K562 (cell line): Measurements from ENCODE around the gene IDI1. TPM values are rescaled to one million over a fixed set of nuclear protein-coding genes. Genes with fewer than 3 reads are reported as not detected.

Experiments used
- CHD2 ChIP-seq: IDR thresholded peaks from 2 replicates; pipeline ENCODE4 v1.6.1; 2011; ENCODE audit warnings: low read depth, low read length
- DLX4 ChIP-seq: fragments of 250-450 bp; sonication (Bioruptor Pico); IDR thresholded peaks from 2 replicates; pipeline ENCODE4 v1.6.1; 2021; ENCODE audit warnings: mild to moderate bottlenecking
- FOXJ2 ChIP-seq: fragments of 200-800 bp; sonication (Bioruptor generic); IDR thresholded peaks from 2 replicates; pipeline ENCODE4 v1.6.1; 2016; ENCODE audit warnings: missing genetic modification characterization, missing compliant biosample characterization
- HCFC1 ChIP-seq: IDR thresholded peaks from 2 replicates; pipeline ENCODE4 v1.6.1; 2012; ENCODE audit warnings: low read depth, low read length, improper control_type of control experiment
- HMG20A ChIP-seq: fragments of 450-650 bp; formaldehyde crosslinking; conservative IDR thresholded peaks from 2 replicates; pipeline ENCODE4 v1.4.0; 2020; ENCODE audit warnings: mild to moderate bottlenecking, mixed read lengths
- JUND ChIP-seq, 2 experiments: IDR thresholded peaks; 2 replicates in 1 of 2; 3 replicates in 1 of 2; pipeline ENCODE4 v1.6.1; 2011; ENCODE audit warnings: borderline replicate concordance in 2 of 2, low read depth in 2 of 2, low read length in 2 of 2, improper control_type of control experiment in 1 of 2, missing biosample characterization in 1 of 2, missing genetic modification characterization in 1 of 2, missing genetic modification reagents in 1 of 2
- MAZ ChIP-seq, 2 experiments: fragments of 450-650 bp in 1 of 2; sonication (generic) in 1 of 2; formaldehyde crosslinking; IDR thresholded peaks in 1 of 2; conservative IDR thresholded peaks in 1 of 2; 2 replicates each; pipeline versions ENCODE4 v1.4.0 to v1.5.0; 2020; ENCODE audit warnings: mild to moderate bottlenecking in 1 of 2, missing genetic modification reagents in 1 of 2
- MCM5 ChIP-seq: fragments of 450-650 bp; IDR thresholded peaks from 2 replicates; pipeline ENCODE4 v1.6.1; 2016; ENCODE audit warnings: low read depth
- NFXL1 ChIP-seq: fragments of 450-650 bp; formaldehyde crosslinking; IDR thresholded peaks from 2 replicates; pipeline ENCODE4 v1.4.0; 2021; ENCODE audit warnings: mild to moderate bottlenecking
- RAD21 ChIP-seq, 2 experiments: fragments of 250-450 bp in 1 of 2; fragments of 450-650 bp in 1 of 2; sonication (Bioruptor Pico) in 1 of 2; formaldehyde crosslinking in 1 of 2; IDR thresholded peaks in 1 of 2; conservative IDR thresholded peaks in 1 of 2; 2 replicates each; pipeline versions ENCODE4 v1.4.0 to v1.8.0; 2020 to 2022; ENCODE audit warnings: mild to moderate bottlenecking in 2 of 2, moderate library complexity in 1 of 2
- SUPT5H ChIP-seq: fragments of 450-650 bp; IDR thresholded peaks from 2 replicates; pipeline ENCODE4 v1.6.1; 2016
- TEAD1 ChIP-seq, 2 experiments: fragments of 450-650 bp in 1 of 2; sonication (generic) in 1 of 2; formaldehyde crosslinking; IDR thresholded peaks; 2 replicates each; pipeline versions ENCODE4 v1.4.0 to v1.8.0; 2020 to 2022; ENCODE audit warnings: mild to moderate bottlenecking in 2 of 2, missing genetic modification reagents in 1 of 2
- U2AF1 ChIP-seq: fragments of 200-400 bp; formaldehyde crosslinking; optimal IDR thresholded peaks from 2 replicates; pipeline ENCODE3; 2017; ENCODE audit warnings: mild to moderate bottlenecking, low read depth, low read length, moderate library complexity
- XRCC5 ChIP-seq: fragments of 200-400 bp; formaldehyde crosslinking; IDR thresholded peaks from 2 replicates; pipeline ENCODE4 v1.6.1; 2017; ENCODE audit warnings: low read depth, mild to moderate bottlenecking, low read length
- ZNF384 ChIP-seq: IDR thresholded peaks from 2 replicates; pipeline ENCODE4 v1.6.1; 2012; ENCODE audit warnings: low read depth, low read length, improper control_type of control experiment
- ZNF444 ChIP-seq: fragments of 250-450 bp; sonication (Bioruptor Pico); IDR thresholded peaks from 2 replicates; pipeline ENCODE4 v1.4.0; 2020; ENCODE audit warnings: mild to moderate bottlenecking, moderate library complexity
- ZNF561 ChIP-seq: fragments of 450-650 bp; formaldehyde crosslinking; conservative IDR thresholded peaks from 2 replicates; pipeline ENCODE4 v1.4.0; 2020; ENCODE audit warnings: mild to moderate bottlenecking, moderate library complexity
- ZNF77 ChIP-seq: fragments of 250-450 bp; sonication (Bioruptor Pico); IDR thresholded peaks from 2 replicates; pipeline ENCODE4 v1.5.0; 2020
- polyA plus RNA-seq, 8 experiments: library from polyadenylated mRNA; depleted of rRNA in 4 of 8; stranded (reverse) in 5 of 8; unstranded in 3 of 8; fragments of >200 nt; fragmentation: Nextera tagmentation in 2 of 8; fragmentation: Illumina TruSeq in 1 of 8; extraction: Ambion mirVana in 2 of 8; extraction: Trizol in 1 of 8; gene quantifications; 2 replicates each; pipeline versions ENCODE4 v1.2.1 to v1.2.3, GENCODE V29; 2011 to 2014; ENCODE audit warnings: inconsistent platforms in 1 of 8, missing spikeins in 1 of 8
- total RNA-seq, 7 experiments: library from RNA; depleted of rRNA in 6 of 7; stranded (reverse); fragments of >200 nt in 6 of 7; fragmentation: Illumina TruSeq in 2 of 7; extraction: Trizol in 2 of 7; gene quantifications; 2 replicates each; pipeline versions ENCODE4 v1.2.1 to v1.2.3, GENCODE V29; 2011 to 2021; ENCODE audit warnings: low replicate concordance in 1 of 7
- TF ChIP-seq, protein P1 (sequence below): fragments of 150-350 bp; conservative IDR thresholded peaks from 2 replicates; pipeline ENCODE4 v1.6.1; 2014; ENCODE audit warnings: low read length
- TF ChIP-seq, protein P2 (sequence below): fragments of 450-650 bp; formaldehyde crosslinking; conservative IDR thresholded peaks from 2 replicates; pipeline ENCODE4 v1.4.0; 2022; ENCODE audit warnings: mild to moderate bottlenecking, missing genetic modification characterization
- TF ChIP-seq, protein P3 (sequence below): fragments of 450-650 bp; IDR thresholded peaks from 2 replicates; pipeline ENCODE4 v1.6.1; 2016; ENCODE audit warnings: borderline replicate concordance

The IDI1 gene
- total and polyA plus RNA-seq, 9 of the 15 experiments (the other 6 are each of a cell fraction or from before 2014, with no cell fraction given), result 70.0 to 265 (median 119) TPM

DNA sequence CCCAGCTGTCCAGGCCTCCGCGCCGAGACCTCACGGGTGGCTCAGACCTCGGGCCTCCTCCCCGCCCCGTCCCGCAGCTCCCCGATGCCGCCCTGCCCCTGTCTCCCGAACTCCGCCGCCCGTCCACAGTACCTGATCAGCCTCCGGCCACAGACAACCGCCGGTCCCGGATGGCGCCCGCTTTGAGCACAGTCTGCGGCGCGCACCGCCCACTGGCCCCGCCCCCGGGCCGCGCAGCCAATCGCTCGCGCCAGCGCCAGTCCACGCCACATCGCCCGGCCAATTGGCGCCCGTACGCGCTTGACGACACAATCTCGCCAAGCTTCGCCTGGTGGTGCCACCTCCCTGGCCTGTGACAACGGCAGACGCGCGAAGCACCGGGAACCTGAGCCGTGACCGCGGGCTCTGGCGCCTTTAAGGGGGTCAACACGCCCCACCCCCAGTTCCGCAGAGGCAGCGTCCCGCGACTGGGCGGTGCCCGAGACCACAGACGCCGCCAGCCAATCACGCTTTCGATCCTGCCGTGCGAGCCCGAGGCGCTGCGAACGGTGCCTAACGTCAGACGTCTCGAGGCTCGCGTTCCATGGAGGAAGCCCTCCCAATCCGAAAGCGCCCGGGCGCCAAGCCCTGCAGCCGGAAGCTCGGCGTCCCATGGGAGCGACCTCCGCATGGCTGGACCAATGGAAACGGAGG is at the start of gene IDI1 (continued):
- TF ChIP-seq, protein P1, sequence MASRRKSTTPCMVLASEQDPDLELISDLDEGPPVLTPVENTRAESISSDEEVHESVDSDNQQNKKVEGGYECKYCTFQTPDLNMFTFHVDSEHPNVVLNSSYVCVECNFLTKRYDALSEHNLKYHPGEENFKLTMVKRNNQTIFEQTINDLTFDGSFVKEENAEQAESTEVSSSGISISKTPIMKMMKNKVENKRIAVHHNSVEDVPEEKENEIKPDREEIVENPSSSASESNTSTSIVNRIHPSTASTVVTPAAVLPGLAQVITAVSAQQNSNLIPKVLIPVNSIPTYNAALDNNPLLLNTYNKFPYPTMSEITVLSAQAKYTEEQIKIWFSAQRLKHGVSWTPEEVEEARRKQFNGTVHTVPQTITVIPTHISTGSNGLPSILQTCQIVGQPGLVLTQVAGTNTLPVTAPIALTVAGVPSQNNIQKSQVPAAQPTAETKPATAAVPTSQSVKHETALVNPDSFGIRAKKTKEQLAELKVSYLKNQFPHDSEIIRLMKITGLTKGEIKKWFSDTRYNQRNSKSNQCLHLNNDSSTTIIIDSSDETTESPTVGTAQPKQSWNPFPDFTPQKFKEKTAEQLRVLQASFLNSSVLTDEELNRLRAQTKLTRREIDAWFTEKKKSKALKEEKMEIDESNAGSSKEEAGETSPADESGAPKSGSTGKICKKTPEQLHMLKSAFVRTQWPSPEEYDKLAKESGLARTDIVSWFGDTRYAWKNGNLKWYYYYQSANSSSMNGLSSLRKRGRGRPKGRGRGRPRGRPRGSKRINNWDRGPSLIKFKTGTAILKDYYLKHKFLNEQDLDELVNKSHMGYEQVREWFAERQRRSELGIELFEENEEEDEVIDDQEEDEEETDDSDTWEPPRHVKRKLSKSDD, result no peak
- no peak for TF ChIP-seq MCM5
- peak in 1 of 2 experiments; percentile 22; a peak in 1 of 4 replicates for TF ChIP-seq TEAD1 (CRISPR knock-in tag; IDR thresholded peaks at IDR 0.05)
- 0 out of 2 replicates have a peak, but pooled peaks have one; percentile 28 for TF ChIP-seq FOXJ2 (tag)
- no peak for TF ChIP-seq NFXL1 (CRISPR knock-in tag)
- TF ChIP-seq, protein P2, sequence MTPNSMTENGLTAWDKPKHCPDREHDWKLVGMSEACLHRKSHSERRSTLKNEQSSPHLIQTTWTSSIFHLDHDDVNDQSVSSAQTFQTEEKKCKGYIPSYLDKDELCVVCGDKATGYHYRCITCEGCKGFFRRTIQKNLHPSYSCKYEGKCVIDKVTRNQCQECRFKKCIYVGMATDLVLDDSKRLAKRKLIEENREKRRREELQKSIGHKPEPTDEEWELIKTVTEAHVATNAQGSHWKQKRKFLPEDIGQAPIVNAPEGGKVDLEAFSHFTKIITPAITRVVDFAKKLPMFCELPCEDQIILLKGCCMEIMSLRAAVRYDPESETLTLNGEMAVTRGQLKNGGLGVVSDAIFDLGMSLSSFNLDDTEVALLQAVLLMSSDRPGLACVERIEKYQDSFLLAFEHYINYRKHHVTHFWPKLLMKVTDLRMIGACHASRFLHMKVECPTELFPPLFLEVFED (CRISPR knock-in tag), result 0 out of 2 replicates have a peak, but pooled peaks have one; percentile 69
- TF ChIP-seq XRCC5, result 0 out of 2 replicates have a peak, but pooled peaks have one; percentile 16
- TF ChIP-seq U2AF1, result peak; percentile 81
- no peak for TF ChIP-seq HMG20A (CRISPR knock-in tag)
- no peak for TF ChIP-seq DLX4 (CRISPR knock-in tag)
- peak; percentile 94 for TF ChIP-seq SUPT5H
- peak; percentile 42 for TF ChIP-seq CHD2
- TF ChIP-seq RAD21 (CRISPR knock-in tag; conservative IDR thresholded peaks at IDR 0.05 in 1 of 2, IDR thresholded peaks at IDR 0.05 in 1 of 2), result 0 out of 4 replicates have a peak, but pooled peaks of 1 of the 2 experiments have one; percentile 8
- TF ChIP-seq, protein P3, sequence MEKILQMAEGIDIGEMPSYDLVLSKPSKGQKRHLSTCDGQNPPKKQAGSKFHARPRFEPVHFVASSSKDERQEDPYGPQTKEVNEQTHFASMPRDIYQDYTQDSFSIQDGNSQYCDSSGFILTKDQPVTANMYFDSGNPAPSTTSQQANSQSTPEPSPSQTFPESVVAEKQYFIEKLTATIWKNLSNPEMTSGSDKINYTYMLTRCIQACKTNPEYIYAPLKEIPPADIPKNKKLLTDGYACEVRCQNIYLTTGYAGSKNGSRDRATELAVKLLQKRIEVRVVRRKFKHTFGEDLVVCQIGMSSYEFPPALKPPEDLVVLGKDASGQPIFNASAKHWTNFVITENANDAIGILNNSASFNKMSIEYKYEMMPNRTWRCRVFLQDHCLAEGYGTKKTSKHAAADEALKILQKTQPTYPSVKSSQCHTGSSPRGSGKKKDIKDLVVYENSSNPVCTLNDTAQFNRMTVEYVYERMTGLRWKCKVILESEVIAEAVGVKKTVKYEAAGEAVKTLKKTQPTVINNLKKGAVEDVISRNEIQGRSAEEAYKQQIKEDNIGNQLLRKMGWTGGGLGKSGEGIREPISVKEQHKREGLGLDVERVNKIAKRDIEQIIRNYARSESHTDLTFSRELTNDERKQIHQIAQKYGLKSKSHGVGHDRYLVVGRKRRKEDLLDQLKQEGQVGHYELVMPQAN, result peak; percentile 79; the same call in 1 of the 2 replicates
- TF ChIP-seq HCFC1, result peak; percentile 31
- TF ChIP-seq ZNF77 (CRISPR knock-in tag), result no peak
- TF ChIP-seq ZNF384, result no peak
- peak; percentile 56 to 65; a peak in 2 of 4 replicates for TF ChIP-seq MAZ (CRISPR knock-in tag; conservative IDR thresholded peaks at IDR 0.05 in 1 of 2, IDR thresholded peaks at IDR 0.05 in 1 of 2)
- 0 out of 2 replicates have a peak, but pooled peaks have one; percentile 33 for TF ChIP-seq ZNF561 (CRISPR knock-in tag)
- TF ChIP-seq JUND (IDR thresholded peaks at IDR 0.05; ENCODE audit: borderline replicate concordance, low read depth, low read length), result peak; percentile 3; the same call in 1 of the 2 replicates
- TF ChIP-seq JUND (tag; IDR thresholded peaks at IDR 0.05; ENCODE audit: borderline replicate concordance, low read depth, low read length), result peak; percentile 2; the same call in 1 of the 3 replicates
- TF ChIP-seq ZNF444 (CRISPR knock-in tag), result no peak
